NOMO-1 treated with dmso at 0.1 percent for 144 hours (cell line): Measurements from ENCODE around the gene SULT1A2.
"Not testable (repeated sequence)": the region's sequence is repeated elsewhere in the genome, so short reads cannot be mapped to it uniquely, and the experiment has no call there.

Experiments used
- DNase-seq: peaks from one replicate; lab custom pipeline; 2025; ENCODE audit not compliant: unreplicated experiment; lab: John Stamatoyannopoulos, UW

Gene SULT1A2

DNA sequence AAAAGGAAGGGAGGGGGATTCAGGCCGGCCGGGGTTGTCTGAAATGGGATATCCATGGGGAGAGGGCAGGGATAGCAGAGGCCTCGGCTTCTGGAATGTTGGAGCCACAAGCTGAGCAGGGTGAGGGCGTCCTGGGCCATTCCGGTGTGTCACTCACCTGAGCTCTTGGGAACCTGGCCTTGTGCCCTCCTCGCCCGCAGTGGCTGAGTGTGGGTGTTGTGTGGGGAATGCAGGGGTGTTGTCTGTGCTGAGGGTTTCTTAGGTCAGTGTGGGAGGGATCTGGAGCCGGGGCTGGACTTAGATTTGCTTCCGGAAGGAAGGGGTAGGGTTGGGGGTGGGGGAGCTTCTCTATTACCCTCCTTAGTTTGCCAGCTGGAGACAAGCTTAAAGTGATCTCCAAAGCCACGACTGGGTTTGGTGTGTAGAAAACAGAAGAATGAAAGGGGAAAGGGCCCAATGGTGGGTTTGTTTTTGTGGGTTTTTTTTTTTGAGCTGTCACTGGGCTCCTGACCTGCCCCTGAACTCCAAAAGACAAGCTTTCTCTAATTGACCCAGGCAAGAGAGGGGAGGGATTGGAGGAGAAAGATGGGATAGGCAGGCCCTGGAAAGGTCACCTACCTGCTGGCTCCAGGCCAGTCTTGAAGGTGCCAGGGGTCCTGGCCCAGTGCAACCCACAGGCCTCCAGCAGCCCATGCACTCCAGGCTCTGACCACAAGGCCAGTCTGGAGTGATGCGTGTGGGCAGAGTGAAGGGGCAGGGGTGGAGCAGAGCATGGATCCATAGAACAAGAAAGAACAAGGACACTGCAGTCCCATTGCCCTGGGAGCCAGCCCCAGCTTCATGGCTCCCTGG is at the start of gene SULT1A2:
SULT1A2 (minus strand) TSS at position 211 of the 852 bp plus-strand sequence. CDS start 1,120 bp downstream, outside the sequence.
- DNase-seq: no peak

DNA sequence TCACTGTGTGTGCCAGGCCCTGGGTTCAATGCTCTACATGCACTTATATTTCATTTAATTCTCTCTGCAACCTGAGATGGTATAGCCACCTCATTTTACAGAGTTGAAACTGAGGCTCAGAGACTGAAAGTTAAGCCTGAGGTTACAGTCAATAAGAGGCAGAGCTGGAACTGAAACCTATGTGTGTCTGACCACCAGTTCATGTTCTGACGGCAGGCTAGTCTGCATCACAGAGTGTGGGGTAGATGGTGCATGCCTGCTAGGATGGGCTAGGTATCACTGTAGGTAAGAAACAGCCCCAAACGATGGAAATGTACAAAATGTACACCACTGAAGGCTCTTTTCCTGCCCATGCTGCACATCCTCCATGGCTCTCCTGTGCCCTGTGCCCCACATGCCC is 43.1 kb upstream of the SULT1A2 start:
- not testable (repeated sequence) for DNase-seq

DNA sequence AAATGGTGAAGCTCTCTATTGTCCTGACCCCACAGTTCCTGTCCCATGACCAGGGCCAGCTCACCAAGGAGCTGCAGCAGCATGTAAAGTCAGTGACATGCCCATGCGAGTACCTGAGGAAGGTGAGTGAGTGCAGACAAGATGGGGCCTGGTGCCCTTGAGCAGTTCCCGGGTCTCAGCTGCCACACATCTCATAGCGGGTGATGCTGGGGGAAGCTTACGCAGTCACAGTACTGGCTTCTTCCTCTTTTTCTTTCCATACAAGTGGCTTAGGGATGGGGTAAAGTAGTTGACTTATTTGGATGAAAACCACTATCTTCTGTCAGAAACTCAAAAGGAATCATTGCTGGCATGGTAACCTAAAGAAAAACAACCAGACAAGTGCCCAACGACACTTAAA is 41.5 kb upstream of the SULT1A2 start:
- not testable (repeated sequence) for DNase-seq

DNA sequence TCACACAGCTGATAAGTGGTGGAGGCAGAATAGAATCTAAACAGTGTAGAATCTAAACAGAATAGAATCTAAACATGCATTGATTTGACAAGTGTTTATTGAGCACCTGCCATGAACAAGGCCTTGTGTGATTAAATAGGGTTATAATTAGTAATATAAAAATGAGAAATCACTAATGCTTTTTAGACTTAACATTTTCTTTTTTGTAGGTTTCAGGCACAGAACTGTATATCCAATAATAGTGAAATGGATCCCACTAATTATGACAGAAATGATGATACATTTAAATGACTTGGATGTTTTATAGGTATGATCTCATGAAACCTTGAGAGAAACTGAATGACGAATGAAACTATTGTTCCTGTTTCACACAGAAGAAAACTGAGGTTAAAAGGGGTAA is 40.9 kb upstream of the SULT1A2 start, which contains the start of gene NPIPB8:
NPIPB8 (plus strand) TSS at position 301 of the 400 bp plus-strand sequence. CDS start 296 bp downstream, outside the sequence.
- not testable (repeated sequence) for DNase-seq

DNA sequence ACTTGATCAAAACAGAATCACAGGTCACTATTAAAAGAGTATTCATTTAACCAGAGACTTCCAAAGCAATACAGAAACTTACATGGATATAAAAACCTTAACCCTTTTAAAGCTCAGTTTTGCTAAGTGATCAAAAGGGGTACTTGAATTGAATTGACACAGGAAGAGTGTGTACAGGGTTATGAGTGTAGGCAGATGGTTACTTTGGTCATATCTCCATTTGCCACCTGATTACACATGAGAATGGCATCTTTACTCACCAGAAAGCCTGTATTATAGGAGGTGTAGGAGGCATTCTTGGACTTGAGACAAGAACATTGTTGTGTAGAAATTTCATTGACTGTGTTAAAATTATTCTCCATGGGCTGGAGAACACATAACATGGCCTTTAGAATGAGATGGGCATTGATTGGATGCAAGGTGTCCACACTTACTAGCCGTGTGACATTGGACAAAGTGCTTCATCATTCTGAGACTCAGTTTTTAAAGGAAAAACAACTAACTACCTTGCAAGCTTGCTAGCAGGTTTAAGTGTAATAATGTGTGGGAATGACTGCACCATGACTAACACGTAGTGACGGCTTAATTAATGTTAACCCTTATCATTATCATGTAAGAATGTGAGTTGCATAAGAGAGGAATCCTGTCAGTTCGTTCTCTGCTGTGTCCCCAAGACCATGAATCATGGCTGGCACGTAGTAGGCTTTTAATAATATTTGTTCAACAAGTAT is 39.4 kb upstream of the SULT1A2 start:
- not testable (repeated sequence) for DNase-seq

DNA sequence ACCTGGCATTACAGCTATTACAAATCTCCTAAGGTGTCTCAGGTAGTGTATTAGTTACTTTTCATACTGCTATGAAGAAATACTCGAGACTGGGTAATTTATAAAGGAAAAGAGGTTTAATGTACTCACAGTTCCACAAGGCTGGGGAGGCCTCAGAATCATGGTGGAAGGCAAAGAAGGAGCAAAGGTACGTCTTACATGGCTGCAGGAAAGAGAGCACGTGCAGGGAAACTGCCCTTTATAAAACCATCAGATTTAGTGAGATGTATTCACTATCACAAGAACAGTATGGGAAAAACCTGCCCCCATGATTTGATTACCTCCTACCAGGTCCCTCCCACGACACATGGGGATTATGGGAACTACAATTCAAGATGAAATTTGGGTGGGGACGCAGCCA is 34.1 kb upstream of the SULT1A2 start:
- not testable (repeated sequence) for DNase-seq

DNA sequence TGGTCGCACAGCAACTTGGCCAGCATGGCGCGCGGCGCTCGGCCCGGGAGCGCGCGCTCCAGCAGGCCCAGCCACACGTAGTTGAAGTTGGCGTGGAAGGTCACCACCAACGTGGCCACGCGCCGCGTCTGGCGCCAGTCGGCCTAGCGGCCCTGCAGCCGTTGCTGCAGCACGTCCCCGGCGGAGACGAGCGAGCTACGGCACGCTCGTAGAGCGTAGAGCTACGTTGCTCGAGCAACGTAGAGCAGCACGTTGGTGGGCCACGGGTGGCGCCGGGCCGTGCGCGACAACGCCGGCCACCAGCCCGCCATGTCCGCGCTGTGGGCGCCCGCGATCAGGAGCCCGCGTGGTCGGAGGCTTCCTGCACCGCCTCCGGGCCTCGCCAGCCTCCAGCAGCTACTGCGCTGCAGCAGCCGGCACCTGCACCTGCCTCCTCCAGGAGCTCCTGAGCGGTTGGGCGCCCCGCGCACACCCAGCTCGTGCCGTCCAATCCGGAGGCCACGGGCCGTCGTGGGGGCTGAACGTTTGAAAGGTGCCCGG is 26.4 kb upstream of the SULT1A2 start:
- peak; percentile 31 for DNase-seq

DNA sequence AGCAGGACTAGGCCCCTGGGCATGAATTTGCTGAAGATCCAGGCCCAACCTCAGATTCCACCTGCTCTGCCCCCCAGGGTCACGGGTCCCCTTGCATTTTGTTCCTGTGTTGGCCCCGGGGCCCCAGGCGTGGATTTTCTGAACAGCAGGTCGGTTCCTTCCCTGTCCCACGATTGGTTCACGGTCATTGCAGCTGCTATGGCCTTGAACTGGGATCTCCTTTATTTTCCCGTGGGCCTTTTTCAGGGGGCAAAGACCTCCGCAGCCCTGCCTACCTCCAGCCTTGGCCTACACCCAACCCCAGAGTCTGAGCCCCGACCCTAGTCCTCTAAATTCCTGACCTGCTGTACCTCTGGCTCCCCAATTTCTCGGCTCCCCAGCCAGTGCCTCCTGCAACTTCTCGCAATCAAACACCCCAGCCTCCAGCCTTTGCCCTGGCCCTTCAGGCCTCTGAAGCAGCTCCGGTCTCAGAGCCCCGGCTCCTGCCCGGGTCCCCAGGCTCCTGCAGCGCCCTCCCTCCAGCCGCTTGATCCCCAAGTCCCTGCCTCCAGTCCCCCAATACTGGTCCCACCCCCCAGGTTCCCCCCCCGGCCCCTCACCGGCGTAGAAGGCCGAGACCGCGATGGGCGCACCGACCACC is 25.8 kb upstream of the SULT1A2 start:
- not testable (repeated sequence) for DNase-seq

DNA sequence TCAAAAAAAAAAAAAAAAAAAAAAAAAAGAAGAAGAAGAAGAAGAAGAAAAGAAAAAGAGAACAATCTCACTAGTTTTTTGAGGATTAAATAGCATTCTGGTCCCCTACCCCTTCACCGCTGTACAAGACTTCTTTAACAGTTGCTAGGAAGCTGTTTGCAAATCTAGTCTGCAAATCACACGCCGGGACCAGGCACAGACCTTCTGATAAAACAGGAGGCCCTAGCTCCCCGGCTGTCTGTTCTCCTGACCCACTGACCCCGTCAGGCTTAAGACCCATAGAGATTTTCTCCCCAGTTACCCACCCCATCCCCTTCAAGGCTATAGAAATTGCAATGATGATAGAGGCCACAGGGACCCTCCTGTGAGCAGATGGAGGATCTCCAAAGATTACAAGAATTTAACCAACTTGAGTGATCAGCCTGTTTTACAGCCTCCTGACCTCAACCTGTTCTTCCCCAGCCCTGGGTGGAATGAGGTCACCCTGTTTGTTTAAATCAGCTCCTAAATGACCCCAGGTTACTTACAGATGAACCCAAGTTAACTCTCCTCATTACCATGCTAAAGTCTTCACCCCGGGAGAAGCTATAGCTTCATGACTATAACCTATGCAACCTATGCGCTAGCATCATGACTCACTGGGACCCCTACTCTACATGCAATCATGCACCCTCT is 24.8 kb upstream of the SULT1A2 start:
- no peak for DNase-seq

DNA sequence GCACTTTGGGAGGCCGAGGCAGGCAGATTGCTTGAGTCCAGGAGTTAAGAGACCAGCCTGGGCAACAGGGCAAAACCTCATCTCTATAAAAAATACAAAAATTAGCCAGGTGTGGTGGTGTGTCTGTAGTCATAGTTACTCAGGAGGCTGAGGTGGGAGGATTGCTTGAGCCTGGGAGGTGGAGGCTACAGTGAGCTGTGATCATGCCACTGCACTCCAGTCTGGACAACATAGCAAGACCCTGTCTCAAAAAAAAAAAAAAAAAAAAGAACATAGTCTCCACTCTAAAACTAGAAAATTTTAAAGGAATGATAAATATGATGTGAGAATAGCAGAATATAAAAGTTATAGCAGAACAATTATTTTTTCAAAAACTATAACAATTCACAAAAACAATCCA is 23.5 kb upstream of the SULT1A2 start:
- not testable (repeated sequence) for DNase-seq

DNA sequence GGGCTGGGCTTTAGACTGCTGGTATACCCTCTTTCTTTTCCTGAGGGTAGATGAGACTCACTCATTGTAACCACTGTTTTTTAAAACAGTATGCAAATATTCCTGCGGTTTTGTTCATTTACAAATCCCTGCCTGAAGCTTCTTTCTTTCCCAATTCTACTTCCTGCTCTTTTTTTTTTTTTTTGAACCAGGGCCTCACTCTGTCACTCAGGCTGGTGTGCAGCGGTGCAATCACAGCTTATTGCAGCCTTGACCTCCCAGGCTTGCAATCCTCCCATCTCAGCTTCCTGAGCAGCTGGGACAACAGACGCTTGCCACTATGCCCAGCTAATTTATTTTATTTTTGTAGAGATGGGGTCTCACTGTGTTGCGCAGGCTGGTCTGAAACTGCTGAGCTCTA is 21.0 kb upstream of the SULT1A2 start:
- DNase-seq: peak; percentile 36

DNA sequence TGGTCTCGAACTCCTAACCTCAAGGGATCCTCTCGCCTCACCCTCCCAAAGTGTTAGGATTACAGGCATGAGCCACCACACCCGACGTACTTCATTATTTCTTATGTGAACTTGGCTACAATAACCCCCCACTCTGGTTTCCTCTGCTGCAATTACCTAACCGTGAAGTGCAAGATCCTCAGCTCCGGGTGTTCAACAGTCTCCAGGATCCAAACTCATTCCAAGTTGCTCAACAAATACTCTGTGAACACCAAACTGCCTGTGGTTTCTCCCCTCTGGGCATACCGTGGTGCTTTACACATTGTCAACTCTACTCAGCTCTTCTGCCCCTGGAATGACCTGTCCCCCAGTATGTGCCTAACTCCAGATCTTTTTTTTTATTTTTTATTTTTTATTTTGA is 19.8 kb upstream of the SULT1A2 start:
- no peak for DNase-seq

DNA sequence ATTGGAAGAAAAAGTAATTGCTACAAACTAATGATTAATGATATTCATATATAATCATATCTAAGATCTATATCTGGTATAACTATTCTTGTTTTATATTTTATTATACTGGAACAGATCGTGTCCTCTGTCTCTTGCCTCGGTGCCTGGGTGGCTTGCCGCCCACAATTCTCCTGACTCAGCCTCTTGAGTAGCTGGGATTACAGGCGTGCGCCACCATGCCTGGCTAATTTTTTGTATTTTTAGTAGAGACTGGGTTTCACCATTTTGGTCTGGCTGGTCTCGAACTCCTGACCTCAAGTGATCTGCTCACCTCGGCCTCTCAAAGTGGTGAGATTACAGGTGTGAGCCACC is 19.4 kb upstream of the SULT1A2 start:
- not testable (repeated sequence) for DNase-seq

DNA sequence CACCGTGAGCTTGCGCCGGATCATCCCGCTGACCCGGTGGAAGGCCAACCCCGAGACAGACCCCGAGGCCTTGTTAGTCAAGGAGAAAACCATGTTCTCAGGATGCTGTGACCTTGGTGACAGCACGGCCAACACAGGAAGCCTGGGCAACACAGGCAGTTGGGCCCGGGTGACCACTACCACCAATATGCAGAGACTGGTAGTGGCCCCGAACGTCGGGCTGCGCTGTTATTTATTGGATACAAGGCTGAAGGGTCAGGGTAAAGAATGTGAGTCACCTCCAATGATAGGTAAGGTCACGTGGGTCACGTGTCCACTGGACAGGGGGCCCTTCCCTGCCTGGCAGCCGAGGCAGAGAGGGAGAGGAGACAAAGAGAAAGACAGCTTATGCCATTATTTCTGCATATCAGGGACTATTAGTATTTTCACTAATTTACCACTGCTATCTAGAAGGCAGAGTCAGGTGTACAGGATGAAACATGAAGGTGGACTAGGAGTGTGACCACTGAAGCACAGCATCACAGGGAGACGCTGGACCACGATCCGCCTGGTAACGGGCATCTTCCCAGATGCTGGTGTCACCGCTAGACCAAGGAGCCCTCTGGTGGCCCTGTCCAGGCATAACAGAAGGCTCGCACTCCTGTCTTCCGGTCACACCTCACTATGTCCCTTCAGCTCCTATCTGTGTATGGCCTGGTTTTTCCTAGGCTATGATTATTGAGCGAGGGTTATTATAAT is 18.8 kb upstream of the SULT1A2 start:
- DNase-seq: not testable (repeated sequence)

DNA sequence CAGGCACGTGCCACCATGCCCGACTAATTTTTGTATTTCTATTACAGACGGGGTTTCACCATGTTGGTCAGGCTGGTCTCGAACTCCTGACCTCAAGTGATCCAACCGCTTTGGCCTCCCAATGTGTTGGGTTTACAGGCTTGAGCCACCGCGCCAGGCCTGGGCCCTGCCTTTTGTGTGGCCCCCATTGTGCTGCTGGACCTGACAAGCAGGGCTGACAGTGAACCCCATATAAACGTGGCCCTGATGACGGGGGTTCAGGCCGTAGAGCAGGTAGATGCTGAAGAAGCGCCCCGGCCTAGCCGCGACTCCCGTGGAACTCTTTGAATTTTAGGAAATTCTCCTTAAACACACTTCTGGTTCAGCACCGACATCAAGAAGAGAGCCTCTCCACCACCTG is 17.7 kb upstream of the SULT1A2 start:
- not testable (repeated sequence) for DNase-seq

DNA sequence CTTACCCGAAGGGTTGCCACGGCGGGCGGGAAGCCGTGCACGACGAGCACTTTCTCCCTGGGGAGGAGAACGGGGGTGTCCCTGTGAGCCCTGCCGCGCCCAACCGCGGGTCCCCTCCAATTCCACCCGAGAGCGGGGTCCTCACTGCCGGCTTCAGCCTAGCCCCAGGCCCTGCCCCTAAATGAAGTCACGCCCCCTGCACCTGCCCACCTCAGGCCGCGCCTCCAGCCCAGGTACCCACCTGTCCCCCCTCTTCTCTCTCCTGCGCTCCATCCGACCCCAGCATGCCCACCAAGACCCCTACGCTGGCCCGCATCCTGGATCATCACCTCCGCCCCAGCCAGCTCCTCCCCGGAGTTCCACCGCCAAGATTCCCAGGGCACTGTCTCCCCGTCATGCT is 17.1 kb upstream of the SULT1A2 start:
- not testable (repeated sequence) for DNase-seq

DNA sequence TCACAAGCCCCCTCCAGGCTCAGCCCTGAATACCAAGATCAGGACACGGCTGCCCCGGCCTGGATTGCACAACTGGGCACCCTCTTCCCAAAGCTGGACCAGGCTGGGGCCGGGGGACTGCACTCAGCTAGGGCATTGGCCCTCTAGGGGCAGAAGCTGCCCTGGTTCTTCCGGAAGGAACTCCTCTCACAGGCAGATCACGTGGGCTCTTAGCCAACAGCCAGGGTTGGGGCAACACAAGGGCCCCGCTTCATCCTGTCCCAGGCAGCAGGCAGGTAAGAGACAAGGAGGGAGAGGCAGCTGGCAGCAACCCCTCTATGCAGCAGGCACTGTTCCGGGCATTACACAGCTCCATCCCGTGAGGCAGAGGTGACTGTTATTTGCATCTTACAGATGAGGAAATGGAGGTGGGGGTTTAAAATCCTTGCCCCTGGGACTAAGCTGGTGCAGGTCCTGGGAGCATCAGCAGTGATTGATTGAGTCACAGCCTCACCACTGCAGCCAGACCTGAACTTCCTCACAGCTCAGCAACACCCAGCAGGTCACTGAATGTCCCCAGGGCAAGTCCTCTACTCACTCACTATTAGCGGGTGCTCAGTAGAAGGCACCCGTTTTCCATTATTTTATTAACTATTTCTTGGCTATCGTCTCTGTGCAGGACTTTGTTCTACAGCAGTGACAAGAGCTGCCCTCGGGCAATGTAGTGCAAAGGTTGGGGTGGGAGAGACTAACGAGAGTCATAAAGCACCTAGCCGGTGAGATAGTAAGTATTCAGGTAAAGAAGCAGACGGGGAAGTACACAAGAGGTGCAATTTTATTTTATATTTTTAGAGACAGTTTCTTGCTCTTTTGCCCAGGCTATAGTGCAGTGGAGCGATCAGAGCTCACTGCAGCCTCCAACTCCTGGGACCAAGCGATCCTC is 15.8 kb upstream of the SULT1A2 start:
- not testable (repeated sequence) for DNase-seq

DNA sequence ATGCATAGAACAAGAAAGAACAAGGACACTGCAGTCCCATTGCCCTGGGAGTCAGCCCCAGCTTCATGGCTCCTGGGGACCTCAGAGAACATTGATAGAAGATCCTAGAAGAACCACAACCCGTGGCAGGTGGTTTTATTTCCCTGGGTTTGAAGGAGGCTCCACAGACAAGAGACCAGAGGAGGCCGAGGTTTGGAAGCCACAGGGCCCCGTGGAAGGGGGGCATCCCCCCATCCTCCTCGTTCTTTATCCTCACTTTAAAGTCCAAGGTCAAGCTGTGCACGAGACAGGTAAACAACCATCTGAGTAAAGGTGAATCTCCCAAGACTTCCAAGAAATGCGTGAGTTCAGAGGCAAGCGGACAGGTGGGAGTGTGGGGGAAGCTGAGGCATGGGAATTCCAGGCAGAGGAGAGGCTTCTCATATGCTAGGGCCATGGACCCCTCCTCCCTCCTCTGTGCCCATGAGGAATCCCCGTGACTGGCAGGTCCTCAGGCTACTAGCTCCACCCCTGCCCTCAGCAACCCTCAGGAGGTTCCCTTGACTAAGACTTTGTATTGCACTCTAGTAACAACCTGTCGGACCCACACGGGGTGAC is 13.8 kb upstream of the SULT1A2 start:
- no peak for DNase-seq
